HG03025 (cell line): Measurements from ENCODE around the gene EXOSC5.
"Not testable (repeated sequence)": the region's sequence is repeated elsewhere in the genome, so short reads cannot be mapped to it uniquely, and the experiment has no call there.

ENCODE experiments used
- ATAC-seq: cut with Tn5 transposase; IDR thresholded peaks from one replicate; pipeline ENCODE4 v1.9.1; 2021; ENCODE audit warnings: mild to moderate bottlenecking, moderate library complexity; ENCODE audit not compliant: unreplicated experiment, low FRiP score

The EXOSC5 gene

GRCh38 chr19:41397086-41398049, at the start of gene EXOSC5, which contains the start of gene BCKDHA:
Gene EXOSC5, minus strand, starts transcription at chr19:41397359. Its CDS starts 31 bp downstream, at chr19:41397328.
Gene BCKDHA, plus strand, starts transcription at chr19:41397818. Its CDS starts 10 bp downstream, at chr19:41397828.
- peak; percentile 77 for ATAC-seq

GRCh38 chr19:41445575-41445974, 48.4 kb upstream of the EXOSC5 start:
- ATAC-seq: no peak

- no peak for ATAC-seq
Observed at GRCh38 chr19:41443813-41444455, 46.8 kb upstream of the EXOSC5 start.

GRCh38 chr19:41442473-41443355, 45.6 kb upstream of the EXOSC5 start, which contains the start of gene ERICH4:
Gene ERICH4, plus strand, starts transcription at chr19:41443156. Its CDS starts 14 bp downstream, at chr19:41443170.
- no peak for ATAC-seq

- no peak for ATAC-seq
Observed at GRCh38 chr19:41441321-41441945, 44.3 kb upstream of the EXOSC5 start.

GRCh38 chr19:41439441-41440222, 42.5 kb upstream of the EXOSC5 start, which contains the start of gene DMAC2:
Gene DMAC2, minus strand, starts transcription at chr19:41439912. Its CDS starts 13 bp downstream, at chr19:41439899.
- peak; percentile 84 for ATAC-seq

GRCh38 chr19:41437944-41438574, 40.9 kb upstream of the EXOSC5 start:
- no peak for ATAC-seq

- no peak for ATAC-seq
Observed at GRCh38 chr19:41436674-41436951, 39.5 kb upstream of the EXOSC5 start.

- ATAC-seq: no peak
Observed at GRCh38 chr19:41435936-41436673, 38.9 kb upstream of the EXOSC5 start.

- not testable (repeated sequence) for ATAC-seq
Observed at GRCh38 chr19:41435376-41435775, 38.2 kb upstream of the EXOSC5 start.

GRCh38 chr19:41434450-41434849, 37.3 kb upstream of the EXOSC5 start:
- no peak for ATAC-seq

GRCh38 chr19:41433171-41433570, 36.0 kb upstream of the EXOSC5 start:
- no peak for ATAC-seq

- ATAC-seq: no peak
Observed at GRCh38 chr19:41431426-41432386, 34.5 kb upstream of the EXOSC5 start.

- ATAC-seq: no peak
Observed at GRCh38 chr19:41430922-41431321, 33.8 kb upstream of the EXOSC5 start.

- no peak for ATAC-seq
Observed at GRCh38 chr19:41428481-41428859, 31.3 kb upstream of the EXOSC5 start.

- ATAC-seq: no peak
Observed at GRCh38 chr19:41427647-41428480, 30.7 kb upstream of the EXOSC5 start.
